GM21786 (cell line): ENCODE results near the gene SYNPO2.
"Not testable (repeated sequence)": the region's sequence is repeated elsewhere in the genome, so short reads cannot be mapped to it uniquely, and the experiment has no call there.

Source experiments
- ATAC-seq: cut with Tn5 transposase; IDR thresholded peaks from one replicate; pipeline ENCODE4 v1.9.1; 2021; ENCODE audit not compliant: unreplicated experiment

SYNPO2 gene

GRCh38 chr4:118878507-118878906 is 10.1 kb upstream of the SYNPO2 start:
- ATAC-seq, result not testable (repeated sequence)

DNA sequence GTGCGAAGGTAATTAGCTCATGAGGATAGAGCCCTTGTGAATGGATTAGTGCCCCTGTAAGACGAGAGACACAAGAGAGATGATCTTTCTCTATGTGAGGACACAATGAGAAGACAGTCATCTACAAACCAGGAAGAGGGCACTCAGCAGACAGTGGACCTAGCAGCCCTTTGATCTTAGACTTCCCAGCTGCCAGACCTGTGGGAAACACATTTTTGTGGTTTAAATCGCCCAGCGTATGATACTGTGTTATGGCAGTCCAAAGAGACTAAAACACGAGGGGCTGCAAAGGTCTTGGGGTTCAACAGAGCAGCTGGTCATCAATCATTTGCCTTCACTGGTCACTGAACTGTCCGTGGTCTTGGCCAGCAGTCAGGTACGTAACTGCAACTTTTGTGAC is 9.2 kb upstream of the SYNPO2 start:
- ATAC-seq, result no peak

GRCh38 chr4:118881512-118882146 is 7.0 kb upstream of the SYNPO2 start:
- ATAC-seq, result no peak

DNA sequence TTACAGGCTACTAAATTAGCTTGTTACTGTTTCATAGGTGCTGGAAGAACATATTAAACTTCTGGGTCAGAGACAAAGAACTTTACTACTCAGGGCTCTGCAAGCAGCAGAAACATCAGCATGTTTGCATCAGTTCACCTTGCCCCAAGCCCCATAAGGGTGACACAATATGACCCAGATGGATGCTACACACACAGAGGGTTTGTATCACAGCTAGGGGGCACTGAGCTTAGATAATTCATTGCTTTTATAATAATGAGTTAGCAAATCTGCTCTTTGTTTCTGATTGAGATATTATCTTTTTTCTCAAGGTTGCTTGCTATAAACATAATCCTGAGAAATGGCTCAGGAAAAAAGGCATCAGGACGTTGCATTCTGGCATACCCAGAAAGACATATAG is 4.8 kb upstream of the SYNPO2 start:
- no peak for ATAC-seq

- no peak for ATAC-seq
Measured at GRCh38 chr4:118884716-118885115, 3.9 kb upstream of the SYNPO2 start.

GRCh38 chr4:118889312-118889691 is 648 bp downstream of the SYNPO2 start:
- no peak for ATAC-seq

DNA sequence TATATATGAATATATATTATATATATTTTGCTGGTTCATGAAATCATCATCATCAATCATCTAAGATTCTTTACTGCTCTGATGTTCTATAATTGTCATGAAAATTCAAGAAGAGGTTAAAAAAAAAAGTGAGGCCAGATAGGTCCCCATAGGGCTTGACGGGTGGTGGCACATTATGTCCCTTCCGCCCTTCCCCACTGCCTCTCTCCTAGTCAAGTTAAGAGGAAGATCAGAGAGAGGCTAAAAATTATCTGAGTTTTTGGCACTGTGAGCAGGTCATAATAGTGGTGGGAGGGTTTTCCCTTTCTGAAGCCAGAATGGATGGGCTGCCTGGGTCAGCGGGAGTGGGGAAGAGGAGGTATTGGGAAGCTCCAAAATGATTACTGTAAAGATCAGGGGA is 5.4 kb downstream of the SYNPO2 start:
- ATAC-seq, result no peak

GRCh38 chr4:118898221-118898620 is 9.6 kb downstream of the SYNPO2 start:
- ATAC-seq, result no peak

GRCh38 chr4:118898684-118899138 is 10.1 kb downstream of the SYNPO2 start:
- no peak for ATAC-seq

DNA sequence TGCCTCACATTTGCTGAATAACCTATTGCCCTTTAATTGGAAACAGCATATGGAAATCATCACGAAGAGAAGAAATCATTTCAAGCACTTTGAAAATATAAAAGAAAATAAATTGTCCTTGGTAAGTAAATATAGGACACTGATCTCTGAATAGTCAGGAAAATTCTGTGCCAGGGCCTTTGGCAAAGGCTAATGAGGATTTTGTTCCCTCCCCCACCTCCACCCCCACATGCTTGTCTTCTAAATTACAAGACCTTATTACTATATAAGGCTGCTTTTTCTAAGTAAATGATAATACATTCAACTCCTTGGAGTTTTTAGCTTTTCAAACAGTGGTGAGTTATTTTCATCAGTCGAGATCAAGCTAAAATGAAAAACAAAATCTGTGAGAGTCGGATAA is 15.8 kb downstream of the SYNPO2 start:
- ATAC-seq, result no peak

- no peak for ATAC-seq
Measured at GRCh38 chr4:118904935-118905334, 16.3 kb downstream of the SYNPO2 start.

DNA sequence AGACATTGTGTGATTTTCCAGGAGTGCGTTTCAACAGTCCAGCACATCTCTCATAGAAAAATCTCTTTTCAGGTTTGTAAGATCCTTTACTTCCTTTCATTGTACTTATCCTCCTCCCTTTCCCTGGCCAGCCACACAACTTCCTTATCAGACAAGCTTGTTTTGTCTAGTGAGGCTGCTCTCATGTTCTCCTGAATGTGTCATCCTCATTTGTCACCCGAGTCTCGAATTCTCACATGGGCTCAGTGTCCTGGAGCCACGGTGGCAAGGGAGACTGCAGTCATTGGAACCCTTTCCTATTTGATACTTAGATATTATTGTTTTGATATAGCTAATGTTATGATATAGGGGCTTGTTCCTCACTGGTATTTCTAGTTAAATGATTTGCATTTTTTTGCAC is 16.9 kb downstream of the SYNPO2 start:
- ATAC-seq, result no peak

DNA sequence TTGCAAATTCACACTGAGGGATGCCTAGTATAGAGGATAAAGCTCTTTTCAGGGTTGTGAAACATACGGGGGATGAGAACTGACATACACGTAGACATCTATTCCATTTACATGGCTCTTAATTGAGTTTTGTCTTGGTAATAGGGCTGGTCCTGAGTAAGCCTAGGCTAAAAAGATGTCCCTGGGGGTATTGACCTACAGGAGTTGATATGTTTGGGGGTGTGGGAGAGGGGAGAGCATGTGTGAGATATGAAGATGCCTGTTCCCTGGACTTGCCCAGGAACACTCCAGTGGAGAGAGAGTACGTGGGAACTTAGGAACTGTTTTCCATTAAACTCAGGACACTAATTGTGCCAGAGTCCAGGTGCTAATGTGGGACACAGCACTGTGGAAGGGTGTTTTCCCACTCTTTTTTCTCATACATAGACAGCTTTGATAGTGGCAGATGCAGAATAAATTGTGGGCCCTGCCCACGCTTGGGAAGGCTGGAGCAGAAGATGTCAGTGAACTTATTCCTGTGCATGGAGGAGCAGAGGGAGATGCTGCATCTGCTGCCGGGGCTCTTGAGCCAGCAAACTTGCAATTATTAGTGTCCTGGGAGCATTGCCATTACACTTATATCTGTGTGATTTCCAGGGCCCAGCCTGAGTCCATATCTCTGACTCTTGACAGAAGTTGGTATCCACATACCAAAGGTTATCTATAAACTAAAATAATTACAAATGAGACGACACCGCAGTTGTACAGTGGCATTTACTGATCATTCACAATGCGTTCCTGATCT is 20.7 kb downstream of the SYNPO2 start:
- ATAC-seq, result no peak

DNA sequence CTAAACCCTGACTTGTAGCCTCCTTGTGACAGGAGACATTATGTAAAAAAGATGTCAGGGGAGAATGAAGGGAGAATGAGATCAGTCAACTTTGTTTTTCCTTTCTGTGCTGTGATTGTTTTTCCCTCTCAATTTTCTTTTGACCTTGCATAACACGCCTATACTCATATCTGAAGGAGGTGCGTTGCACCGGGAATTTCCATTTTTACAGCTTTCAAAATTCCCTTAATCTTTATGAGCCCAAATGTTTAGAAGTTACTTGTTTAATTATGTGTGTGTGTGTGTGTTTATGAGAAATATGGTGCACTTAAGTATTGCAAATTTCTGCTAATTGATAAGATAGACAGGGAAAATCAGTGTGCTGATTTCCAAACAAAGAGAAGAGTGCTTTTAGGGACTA is 21.6 kb downstream of the SYNPO2 start:
- no peak for ATAC-seq

GRCh38 chr4:118911238-118911703 is 22.6 kb downstream of the SYNPO2 start:
- ATAC-seq, result no peak

GRCh38 chr4:118915468-118915867 is 26.8 kb downstream of the SYNPO2 start:
- no peak for ATAC-seq

DNA sequence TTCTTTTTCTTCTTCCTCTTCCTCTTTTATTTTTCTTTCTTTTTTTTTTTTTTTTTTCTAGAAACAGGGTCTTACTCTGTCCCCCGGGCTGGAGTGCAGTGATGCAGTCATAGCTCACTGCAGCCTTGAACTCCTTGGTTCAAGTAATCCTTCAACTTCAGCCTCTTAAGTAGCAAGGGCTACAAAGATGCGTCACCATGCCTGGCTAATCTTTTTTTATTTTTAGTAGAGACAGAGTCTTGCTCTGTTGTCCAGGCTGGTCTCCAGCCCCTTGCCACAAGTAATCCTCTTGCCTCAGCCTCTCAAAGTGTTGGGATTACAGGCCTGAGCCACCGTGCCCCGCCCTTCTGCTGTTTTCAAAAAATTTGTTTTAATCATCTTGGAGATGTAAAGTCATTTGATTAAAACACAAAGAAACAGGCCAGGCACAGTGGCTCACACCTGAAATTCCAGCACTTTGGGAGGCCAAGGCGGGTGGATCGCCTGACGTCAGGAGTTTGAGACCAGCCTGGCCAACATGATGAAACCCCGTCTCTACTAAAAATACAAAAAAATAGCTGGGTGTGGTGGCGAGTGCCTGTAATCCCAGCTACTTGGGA is 28.1 kb downstream of the SYNPO2 start:
- no peak for ATAC-seq

- no peak for ATAC-seq
Measured at GRCh38 chr4:118917582-118917981, 28.9 kb downstream of the SYNPO2 start.

DNA sequence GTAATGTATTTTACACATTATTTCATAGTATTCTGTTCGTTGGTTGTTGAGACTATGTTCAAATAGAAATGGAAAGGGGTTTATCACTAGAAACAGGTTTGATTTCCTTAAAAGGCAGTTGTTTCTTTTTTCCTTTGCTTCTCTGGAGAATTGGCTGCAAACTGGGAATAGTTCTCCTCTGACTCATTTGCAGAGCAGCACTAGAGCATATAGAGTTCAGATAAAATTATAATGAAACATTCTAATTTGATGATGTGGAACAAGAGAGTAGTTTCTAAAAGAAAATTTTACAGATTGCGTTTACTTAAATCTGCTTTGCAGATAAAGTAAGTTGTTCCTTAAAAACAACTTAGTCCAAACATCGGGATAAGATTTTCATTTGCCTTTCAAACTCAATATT is 29.7 kb downstream of the SYNPO2 start:
- no peak for ATAC-seq

DNA sequence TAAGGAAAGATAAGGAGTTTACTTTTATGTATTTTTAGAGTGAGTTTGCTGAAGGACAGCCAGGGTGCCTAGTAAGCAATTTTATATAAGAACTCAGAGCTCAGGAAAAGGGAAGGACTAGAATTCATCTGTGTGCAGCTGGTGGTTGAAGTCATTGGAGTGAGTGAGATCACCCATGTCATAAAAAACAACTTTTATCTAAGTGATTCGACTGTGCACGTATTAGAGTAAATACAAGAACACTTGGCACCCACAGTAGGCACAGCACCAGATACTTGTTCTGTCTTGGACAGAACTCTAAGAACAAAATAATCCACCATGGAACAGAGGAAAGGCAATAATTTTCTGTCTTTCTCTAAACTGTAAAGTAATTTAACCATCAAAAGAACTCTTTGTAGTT is 31.6 kb downstream of the SYNPO2 start:
- no peak for ATAC-seq

GRCh38 chr4:118921786-118922185 is 33.1 kb downstream of the SYNPO2 start:
- ATAC-seq, result no peak

- no peak for ATAC-seq
Measured at GRCh38 chr4:118923891-118924290, 35.2 kb downstream of the SYNPO2 start.
